AG09309 (cell line): ENCODE measurements around the gene RASAL3.
"Not testable (repeated sequence)": the region's sequence is repeated elsewhere in the genome, so short reads cannot be mapped to it uniquely, and the experiment has no call there.

Experiments used
- DNase-seq: peaks from one replicate; pipeline ENCODE4 v3.0.0-alpha.2; 2010; ENCODE audit warnings: low read depth
- H3K4me3 ChIP-seq: 2 replicates; pipeline ENCODE4 v1.5.1; 2011; ENCODE audit warnings: mild to moderate bottlenecking, low read depth, low read length, moderate library complexity; ENCODE audit not compliant: control insufficient read depth
- TF ChIP-seq, protein P1 (sequence below): IDR thresholded peaks from 2 replicates; pipeline ENCODE4 v1.5.1; 2011; ENCODE audit warnings: mild to moderate bottlenecking, low read depth, low read length, inconsistent platforms; ENCODE audit not compliant: insufficient read depth, control insufficient read depth; ENCODE audit errors: missing control alignments

The RASAL3 gene

DNA sequence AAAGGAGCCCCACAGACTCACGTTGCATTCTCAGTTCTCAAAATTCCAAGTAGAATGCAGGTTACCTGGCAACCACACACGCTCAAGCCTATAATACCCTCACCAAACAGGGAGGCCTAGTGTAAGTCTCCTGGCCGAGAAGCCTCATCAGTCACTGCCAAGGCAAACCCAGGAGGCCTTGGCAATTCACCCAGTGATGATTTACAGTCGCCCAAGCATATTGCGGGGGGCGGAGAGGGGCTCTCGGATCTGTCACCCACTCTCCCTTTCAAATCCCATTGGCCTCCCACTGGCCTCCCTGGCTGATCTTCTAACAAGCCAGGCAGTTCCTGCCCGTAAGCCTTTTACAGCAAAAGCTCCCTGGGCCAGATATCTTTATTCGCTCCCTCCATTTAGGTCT is 46.6 kb downstream of the RASAL3 start:
- no peak for DNase-seq
- TF ChIP-seq, protein P1, sequence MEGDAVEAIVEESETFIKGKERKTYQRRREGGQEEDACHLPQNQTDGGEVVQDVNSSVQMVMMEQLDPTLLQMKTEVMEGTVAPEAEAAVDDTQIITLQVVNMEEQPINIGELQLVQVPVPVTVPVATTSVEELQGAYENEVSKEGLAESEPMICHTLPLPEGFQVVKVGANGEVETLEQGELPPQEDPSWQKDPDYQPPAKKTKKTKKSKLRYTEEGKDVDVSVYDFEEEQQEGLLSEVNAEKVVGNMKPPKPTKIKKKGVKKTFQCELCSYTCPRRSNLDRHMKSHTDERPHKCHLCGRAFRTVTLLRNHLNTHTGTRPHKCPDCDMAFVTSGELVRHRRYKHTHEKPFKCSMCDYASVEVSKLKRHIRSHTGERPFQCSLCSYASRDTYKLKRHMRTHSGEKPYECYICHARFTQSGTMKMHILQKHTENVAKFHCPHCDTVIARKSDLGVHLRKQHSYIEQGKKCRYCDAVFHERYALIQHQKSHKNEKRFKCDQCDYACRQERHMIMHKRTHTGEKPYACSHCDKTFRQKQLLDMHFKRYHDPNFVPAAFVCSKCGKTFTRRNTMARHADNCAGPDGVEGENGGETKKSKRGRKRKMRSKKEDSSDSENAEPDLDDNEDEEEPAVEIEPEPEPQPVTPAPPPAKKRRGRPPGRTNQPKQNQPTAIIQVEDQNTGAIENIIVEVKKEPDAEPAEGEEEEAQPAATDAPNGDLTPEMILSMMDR: no peak
- H3K4me3 ChIP-seq: peak overlapping the region; percentile 92

DNA sequence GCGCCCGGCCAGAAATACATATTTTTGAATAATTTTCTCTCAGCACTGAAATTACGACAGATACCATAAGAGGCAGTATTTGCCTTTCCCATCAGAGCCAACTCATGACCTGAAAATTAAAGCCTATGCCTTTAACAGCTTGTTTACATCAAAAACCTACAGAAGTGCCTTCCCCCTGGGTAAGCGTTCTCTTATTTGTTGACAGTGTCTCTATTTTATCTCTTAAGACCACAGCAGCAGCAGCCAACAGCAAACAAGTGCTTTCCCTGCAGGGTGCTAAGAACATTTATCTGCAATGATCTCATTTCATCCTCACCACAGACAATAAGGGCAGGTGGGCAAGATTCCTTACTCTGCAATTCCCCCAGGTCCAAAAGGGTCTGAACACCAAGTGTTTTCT is 51.5 kb downstream of the RASAL3 start:
- no peak for DNase-seq
- H3K4me3 ChIP-seq: no peak overlapping the region
- TF ChIP-seq, protein P1: no peak

DNA sequence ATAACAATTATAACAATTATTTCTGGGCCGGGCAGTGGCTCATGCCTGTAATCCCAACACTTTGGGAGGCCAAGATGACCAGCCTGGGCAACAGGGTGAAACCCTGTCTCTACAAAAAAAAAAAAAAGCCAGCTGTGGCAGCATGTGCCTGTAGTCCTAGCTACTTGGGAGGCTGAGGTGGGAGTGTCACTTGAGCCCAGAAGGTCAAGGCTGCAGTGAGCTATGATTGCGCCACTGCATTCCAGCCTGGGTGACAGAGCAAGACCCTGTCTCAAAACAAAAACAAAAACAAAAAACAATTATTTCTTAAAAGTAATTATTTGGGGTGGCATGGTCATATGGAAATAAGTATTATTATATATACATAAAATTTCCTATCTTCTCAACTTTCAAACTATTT is 53.0 kb downstream of the RASAL3 start:
- H3K4me3 ChIP-seq, DNase-seq: not testable (repeated sequence)

DNA sequence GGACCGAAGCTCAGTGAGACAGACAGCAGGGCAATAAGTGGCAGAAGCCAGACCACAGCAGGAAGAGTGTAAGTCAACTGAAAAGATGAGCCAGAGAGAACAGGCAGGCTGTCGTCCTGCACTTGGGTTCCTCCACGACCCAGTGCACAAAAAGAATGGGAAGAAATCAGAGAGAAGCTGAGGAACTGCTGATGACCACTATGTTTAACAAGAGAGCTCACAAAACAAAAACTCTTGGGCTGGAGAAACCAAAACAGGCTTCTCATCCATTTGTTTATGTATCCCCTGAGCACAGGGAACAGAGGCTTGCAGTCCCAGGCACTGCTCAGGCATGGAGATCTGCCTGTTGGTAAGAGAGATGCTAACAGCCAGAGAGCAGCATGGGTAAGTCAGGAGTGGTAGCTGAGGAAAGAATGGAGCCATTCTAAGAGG is 59.5 kb downstream of the RASAL3 start:
- H3K4me3 ChIP-seq: no peak overlapping the region
- no peak for DNase-seq
- TF ChIP-seq, protein P1: no peak

DNA sequence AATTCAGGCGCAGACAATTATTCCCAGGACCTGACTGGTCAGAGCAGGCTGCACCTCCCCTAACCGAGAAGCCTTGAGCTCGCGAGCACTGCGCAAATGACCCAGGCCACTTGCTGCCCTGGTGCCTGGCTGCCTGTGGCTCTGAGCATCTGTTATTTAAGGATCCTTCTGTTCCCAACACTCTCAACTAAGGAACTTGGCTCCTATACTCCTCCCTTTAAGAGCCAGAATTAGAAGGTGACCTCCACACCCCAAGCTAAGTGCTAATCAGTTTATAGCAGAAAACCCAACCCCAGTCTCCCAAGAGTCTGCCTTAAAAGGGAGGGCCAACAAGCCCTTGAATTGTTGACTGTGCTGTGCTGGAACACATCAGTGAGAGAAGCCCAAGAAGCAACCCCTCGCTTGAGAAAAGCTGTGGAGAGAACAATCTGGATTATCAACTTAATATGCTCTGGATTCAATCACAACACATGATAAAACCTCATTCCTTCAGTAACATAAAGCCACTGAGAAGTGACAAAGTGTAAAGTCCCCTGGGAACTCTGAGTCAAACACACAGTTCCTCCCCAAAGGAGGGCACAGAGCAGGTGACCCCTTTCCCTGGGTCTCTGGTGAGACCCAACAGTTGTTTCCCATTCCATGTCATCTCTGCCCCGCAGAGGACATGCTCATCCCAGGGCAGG is 60.1 kb downstream of the RASAL3 start:
- TF ChIP-seq, protein P1: no peak
- H3K4me3 ChIP-seq: no peak overlapping the region
- DNase-seq: no peak

DNA sequence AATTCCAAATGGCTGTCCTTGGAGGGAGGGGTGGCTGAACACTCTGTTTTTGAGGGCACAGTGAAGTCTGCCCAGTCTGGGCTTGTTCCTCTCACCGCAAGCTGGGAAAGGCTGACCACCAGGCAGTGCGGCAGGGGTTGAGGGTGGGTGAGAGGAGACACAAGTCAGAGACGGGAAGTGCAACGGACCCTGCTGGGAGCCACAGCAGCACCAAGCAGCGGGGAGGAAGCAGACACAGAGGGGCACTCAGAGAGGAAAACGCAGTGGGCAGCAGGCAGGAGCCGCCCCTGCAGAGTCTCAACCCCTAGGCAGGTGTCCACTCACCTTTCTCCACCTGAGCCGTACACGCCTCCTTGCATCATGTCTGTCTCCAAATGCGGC is 61.2 kb downstream of the RASAL3 start:
- TF ChIP-seq, protein P1: no peak
- no peak for DNase-seq
- no peak overlapping the region for H3K4me3 ChIP-seq

DNA sequence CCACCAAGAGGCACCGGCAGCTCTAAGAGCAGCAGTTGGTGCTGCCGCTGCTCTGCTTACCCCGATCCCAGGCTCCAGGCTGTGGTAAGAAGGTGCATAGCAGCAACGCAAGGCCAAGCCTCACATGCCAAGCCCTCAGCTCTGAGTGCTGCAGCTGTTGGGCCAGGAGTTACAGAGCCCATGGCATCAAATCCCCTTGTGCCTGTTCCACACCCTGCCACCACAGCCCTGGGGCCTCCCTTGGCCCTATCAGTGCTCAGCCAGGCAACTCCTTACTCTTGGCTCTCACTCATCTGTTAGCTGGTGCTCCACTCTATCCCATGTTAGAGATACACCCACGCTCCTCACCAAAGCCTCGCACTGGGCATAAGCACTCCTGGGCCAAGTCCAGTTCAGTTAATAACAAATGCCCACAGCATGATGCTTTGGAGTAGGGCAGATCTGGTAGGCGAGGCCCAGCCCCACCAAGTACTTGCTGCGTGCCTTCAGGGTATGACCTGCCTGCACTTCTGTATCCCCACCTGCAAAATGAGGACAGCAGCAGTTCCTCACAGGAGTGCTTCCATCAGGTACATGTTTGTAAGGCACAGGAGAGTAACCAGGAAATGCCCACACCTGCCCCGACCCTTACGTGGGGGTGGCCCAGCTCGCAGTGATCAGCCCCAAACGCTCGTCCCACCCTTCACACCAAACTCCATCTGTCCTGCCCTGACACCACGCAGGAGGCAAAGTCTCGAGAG is 61.8 kb downstream of the RASAL3 start:
- no peak overlapping the region for H3K4me3 ChIP-seq
- TF ChIP-seq, protein P1: no peak

More for the DNA sequence above, 61.8 kb downstream of the RASAL3 start:
- no peak for DNase-seq
